Heart left ventricle (tissue), 16 donors: Measurements from ENCODE around the gene NMNAT2. TPM values are rescaled to one million over a fixed set of nuclear protein-coding genes. Genes with fewer than 3 reads are reported as not detected.
A peak's percentile ranks its signal among the peaks of the same experiment; 100 is the strongest.

Experiments used
- ATAC-seq, 4 donors: fragments of 200-7000 bp; cut with Tn5 transposase; one replicate each; pipeline ENCODE4 v1.9.1; 2020 to 2022; ENCODE audit warnings: moderate library complexity in 4 of 4, mild to moderate bottlenecking in 3 of 4, moderate number of reproducible peaks in 1 of 4
- DNase-seq, 5 donors: peaks; one replicate each; pipeline ENCODE4 v3.0.0-alpha.2; 2020
- H3K27ac ChIP-seq, 12 donors: fragments of 200-600 bp; sonication (generic) in 4 of 12; one replicate each; pipeline versions ENCODE4 v1.5.0 to v1.8.0; 2016 to 2022; ENCODE audit warnings: mild to moderate bottlenecking in 2 of 12
- H3K27me3 ChIP-seq, 9 donors: fragments of 200-600 bp; sonication (generic) in 2 of 9; one replicate each; pipeline versions ENCODE4 v1.5.1 to v1.8.0; 2016 to 2022; ENCODE audit warnings: mild to moderate bottlenecking in 3 of 9
- H3K36me3 ChIP-seq, 9 donors: fragments of 200-600 bp; sonication (generic) in 2 of 9; one replicate each; pipeline versions ENCODE4 v1.5.0 to v1.8.0; 2018 to 2022; ENCODE audit warnings: mild to moderate bottlenecking in 2 of 9
- H3K4me1 ChIP-seq, 12 donors: fragments of 200-600 bp; sonication (generic) in 4 of 12; one replicate each; pipeline versions ENCODE4 v1.5.0 to v1.8.0; 2016 to 2022; ENCODE audit warnings: mild to moderate bottlenecking in 3 of 12
- H3K4me3 ChIP-seq, 12 donors: fragments of 200-600 bp; sonication (generic) in 4 of 12; one replicate each; pipeline versions ENCODE4 v1.5.0 to v1.8.0; 2017 to 2022; ENCODE audit warnings: mild to moderate bottlenecking in 9 of 12, moderate library complexity in 4 of 12
- H3K9me3 ChIP-seq, 12 donors: fragments of 200-600 bp; sonication (generic) in 4 of 12; one replicate each; pipeline versions ENCODE4 v1.5.0 to v1.8.0; 2016 to 2022; ENCODE audit warnings: mild to moderate bottlenecking in 1 of 12
- CTCF ChIP-seq, 12 donors: fragments of 200-600 bp; sonication (generic) in 4 of 12; IDR thresholded peaks; one replicate each; pipeline versions ENCODE4 v1.5.0 to v1.8.0; 2018 to 2022; ENCODE audit warnings: antibody characterized with exemption in 12 of 12, mild to moderate bottlenecking in 5 of 12
- POLR2A ChIP-seq, 2 donors: fragments of 450-650 bp; IDR thresholded peaks; one replicate each; pipeline ENCODE4 v1.6.1; 2017; ENCODE audit warnings: antibody characterized with exemption in 2 of 2, mild to moderate bottlenecking in 2 of 2, moderate library complexity in 2 of 2
- WGBS, 4 donors: extraction: QIAGEN DNeasy Blood & Tissue Kit in 2 of 4; methylation state at CpG; one replicate each; pipeline versions ENCODE4 v1.1.5 to v1.1.7; 2013 to 2018; 5-methylcytosine and 5-hydroxymethylcytosine counted together
- intact Hi-C, 10 donors: fragments of 100-400 bp; cut with DNase I; formaldehyde crosslinking; loops; one replicate each; pipeline versions ENCODE4 v1.11.1 to v1.14.2; 2022
- polyA plus RNA-seq, 2 donors: library from polyadenylated mRNA; stranded (reverse); fragments of 200-250 nt; gene quantifications; one replicate each; pipeline ENCODE4 v1.2.3, GENCODE V29; 2013
- total RNA-seq, 9 donors: library from RNA; depleted of rRNA in 2 of 9; stranded (reverse); fragments of >200 nt in 2 of 9; fragmentation: NEBNext Ultra II Directional in 3 of 9; extraction: Animal tissue kit (Norgen Biotek cat#: 25700) in 3 of 9; gene quantifications; one replicate each; pipeline versions ENCODE4 v1.1.0 to v1.2.4, GENCODE V29; 2016 to 2023
- donor health status: ischemic (EF 13 %, LVEDD 7.1; RV severe dilation, severe dysfunction).
- donor health status: healthy with polysubstance abuse.
- donor health status: DM: no; HTN: yes; CAD: no.
- donor health status: DM: no; HTN: no; CAD: no.
- donor health status: ischemic (EF 25% LVEDD 6.9; RV normal size, moderate dysfunction).
- donor health status: ischemic (EF 25% LVEDD 5.7; RV mildly dilated, moderate dysfunction).
- donor health status: healthy.
- donor health status: DM: yes; HTN: yes; CAD: no.
- donor health status: ischemic (EF 35%, LVEDD 5.7; RV mildly dilated, moderate dysfunction).
- donor health status: nonischemic (EF 11% LVEDD 7.7; RV severe dilation, severe dysfunction).
- donor health status: DM: yes; HTN: yes; CAD: no.
- donor health status: PGD.
- donor health status: ischemic (EF 29% LVEDD 5.4; RV normal size, mild dysfunction).
- donor health status: nonischemic (EF 23%, LVEDD 6.1; RV moderate dilation, normal function).

NMNAT2 gene
- total and polyA plus RNA-seq, 11 donors = 0.53 to 5.1 (median 1.9) TPM

- Histone ChIP-seq H3K27me3 (no peaks in the 10 kb centered on the region), H3K9me3 (no peaks in the 10 kb centered on the region), H3K36me3 (no peaks in the 10 kb centered on the region), H3K4me1 (peaks cover 0 to 51% (median 14%) of the 10 kb centered on the region in 12 donors), H3K27ac (peak overlapping the region in 1 of 12 donors; percentile 78), H3K4me3 (no peak overlapping the region)
- TF ChIP-seq CTCF (IDR thresholded peaks at IDR 0.05) (no peak), POLR2A (IDR thresholded peaks at IDR 0.05) (no peak)
- ATAC-seq = no peak
- no peak for DNase-seq
- intact Hi-C loops = loop anchor here in 6 of 10 donors (5.0 to 10.0 kb wide), 4 partner anchors 92 to 212 kb away; partner anchors contain the start of gene LAMC1 (in 2 of the 6)
- 97 to 100% (median 98%) methylated on average over 2 of the region's 2 CpGs for WGBS, 4 donors
Measured at GRCh38 chr1:183237046-183237445, 181.1 kb downstream of the NMNAT2 start.

GRCh38 chr1:183236158-183236725 lies 181.9 kb downstream of the NMNAT2 start:
- H3K9me3 ChIP-seq = no peaks in the 10 kb centered on the region
- WGBS, 4 donors = 82 to 91% (median 87%) methylated on average over 6 of the region's 6 CpGs
- intact Hi-C loops = loop anchor here in 6 of 10 donors (5.0 to 10.0 kb wide), 4 partner anchors 91 to 211 kb away; partner anchors contain the start of gene LAMC1 (in 2 of the 6)
- peaks cover 0 to 45% (median 10%) of the 10 kb centered on the region in 12 donors for H3K4me1 ChIP-seq
- H3K4me3 ChIP-seq = no peak overlapping the region
- H3K36me3 ChIP-seq = no peaks in the 10 kb centered on the region
- no peaks in the 10 kb centered on the region for H3K27me3 ChIP-seq
- peak overlapping the region in 6 of 12 donors; percentile 67 to 83 (median 72) for H3K27ac ChIP-seq
- no peak for DNase-seq
- ATAC-seq = no peak
- no peak for TF ChIP-seq POLR2A (IDR thresholded peaks at IDR 0.05)
- no peak for TF ChIP-seq CTCF (IDR thresholded peaks at IDR 0.05)

- Histone ChIP-seq H3K36me3 (no peaks in the 10 kb centered on the region), H3K4me1 (peaks cover 0 to 41% (median 10%) of the 10 kb centered on the region in 12 donors), H3K9me3 (no peaks in the 10 kb centered on the region), H3K4me3 (peak overlapping the region in 7 of 12 donors; percentile 24 to 51 (median 39)), H3K27ac (peak overlapping the region; percentile 33 to 83 (median 72)), H3K27me3 (no peaks in the 10 kb centered on the region)
- WGBS, 4 donors = 86 to 93% (median 89%) methylated on average over 14 of the region's 14 CpGs
- ATAC-seq = no peak
- DNase-seq = no peak
- intact Hi-C loops = loop anchor here in 6 of 10 donors (5.0 to 10.0 kb wide), 4 partner anchors 91 to 211 kb away; partner anchors contain the start of gene LAMC1 (in 2 of the 6)
- TF ChIP-seq POLR2A (IDR thresholded peaks at IDR 0.05) (no peak), CTCF (IDR thresholded peaks at IDR 0.05) (no peak)
Measured at GRCh38 chr1:183235503-183235902, 182.7 kb downstream of the NMNAT2 start.

- H3K27ac ChIP-seq = peak overlapping the region; percentile 33 to 83 (median 72)
- intact Hi-C loops = loop anchor here in 7 of 10 donors (5.0 to 10.0 kb wide), 6 partner anchors 90 to 273 kb away; partner anchors contain the start of gene LAMC1 (in 3 of the 7)
- no peaks in the 10 kb centered on the region for H3K36me3 ChIP-seq
- peaks cover 0 to 41% (median 10%) of the 10 kb centered on the region in 12 donors for H3K4me1 ChIP-seq
- no peaks in the 10 kb centered on the region for H3K27me3 ChIP-seq
- peak in 4 of 5 donors; percentile 68 to 76 (median 70) for DNase-seq
- no peaks in the 10 kb centered on the region for H3K9me3 ChIP-seq
- H3K4me3 ChIP-seq = peak overlapping the region in 10 of 12 donors; percentile 12 to 51 (median 32)
- peak in 11 of 12 donors; percentile 34 to 74 (median 59) for TF ChIP-seq CTCF (IDR thresholded peaks at IDR 0.05)
- TF ChIP-seq POLR2A (IDR thresholded peaks at IDR 0.05) = no peak
- 35 to 45% (median 42%) methylated on average over 15 of the region's 15 CpGs for WGBS, 4 donors
- peak; percentile 70 to 92 (median 92) for ATAC-seq
Measured at GRCh38 chr1:183234660-183235476, 183.3 kb downstream of the NMNAT2 start.
